Activated naive CD4-positive, alpha-beta T cell treated with anti-CD3 and anti-CD28 coated beads, Interleukin-2, amount 50 U/mL, for 16 hours (primary cell): ENCODE measurements around the gene LRRIQ3.

Source experiments
- DNase-seq: peaks from one replicate; pipeline ENCODE4 v3.0.0-alpha.2; 2020

Gene LRRIQ3

GRCh38 chr1:74091371-74091770 lies 106.6 kb downstream of the LRRIQ3 start:
- DNase-seq, result no peak

- DNase-seq, result no peak
These were observed 114.8 kb downstream of the LRRIQ3 start for GRCh38 chr1:74083128-74083527.

- DNase-seq, result no peak
These were observed 132.9 kb downstream of the LRRIQ3 start for GRCh38 chr1:74065081-74065480.

- no peak for DNase-seq
These were observed 140.3 kb downstream of the LRRIQ3 start for GRCh38 chr1:74057719-74058118.

GRCh38 chr1:74053407-74053806 lies 144.6 kb downstream of the LRRIQ3 start:
- DNase-seq, result no peak

- DNase-seq, result no peak
These were observed 147.6 kb downstream of the LRRIQ3 start for GRCh38 chr1:74050386-74050785.

GRCh38 chr1:74038042-74038441 lies 159.9 kb downstream of the LRRIQ3 start:
- no peak for DNase-seq

- DNase-seq, result no peak
These were observed 185.4 kb downstream of the LRRIQ3 start for GRCh38 chr1:74012583-74012982.

GRCh38 chr1:74011736-74012135 lies 186.2 kb downstream of the LRRIQ3 start:
- DNase-seq, result no peak

- no peak for DNase-seq
These were observed 187.8 kb downstream of the LRRIQ3 start for GRCh38 chr1:74010206-74010605.

- DNase-seq, result no peak
These were observed 192.4 kb downstream of the LRRIQ3 start for GRCh38 chr1:74005533-74005932.

- DNase-seq, result no peak
These were observed 194.2 kb downstream of the LRRIQ3 start for GRCh38 chr1:74003806-74004205.

GRCh38 chr1:73998348-73998959 lies 199.5 kb downstream of the LRRIQ3 start:
- DNase-seq, result no peak

GRCh38 chr1:73980324-73981040 lies 217.5 kb downstream of the LRRIQ3 start:
- no peak for DNase-seq

- no peak for DNase-seq
These were observed 218.3 kb downstream of the LRRIQ3 start for GRCh38 chr1:73979684-73980083.

- no peak for DNase-seq
These were observed 219.0 kb downstream of the LRRIQ3 start for GRCh38 chr1:73978964-73979363.
